IMR-90 (cell line): Measurements from ENCODE around the gene NPBWR2. TPM values are rescaled to one million over a fixed set of nuclear protein-coding genes. Genes with fewer than 3 reads are reported as not detected.

ENCODE experiments used
- ATAC-seq: fragments of 200-7000 bp; cut with Tn5 transposase; 2 replicates; pipeline ENCODE4 v1.9.1; 2020; ENCODE audit warnings: low read depth, mild to moderate bottlenecking, moderate library complexity
- BruUV-seq: library from RNA; stranded (reverse); fragments of 400-500 nt; replicated peaks from 2 replicates; lab custom pipeline; 2021; lab: Mats Ljungman, UMichigan
- CTCF ChIA-PET: fragments of 300-600 bp; formaldehyde crosslinking; extraction: SDS; loops from one replicate; lab custom pipeline; 2021; ENCODE audit warnings: antibody characterized with exemption; lab: Yijun Ruan, JAX
- POLR2A ChIA-PET: fragments of 300-600 bp; sonication (Branson Sonifier 250); formaldehyde crosslinking; loops from one replicate; lab custom pipeline; 2022; ENCODE audit warnings: antibody characterized with exemption; ENCODE audit not compliant: unreplicated experiment; lab: Charles Lee
- DNase-seq: peaks from one replicate; pipeline ENCODE4 v3.0.0; 2013
- H2AFZ ChIP-seq: replicated peaks from 2 replicates; pipeline ENCODE3; 2013; ENCODE audit warnings: low read length, mild to moderate bottlenecking; ENCODE audit not compliant: poor library complexity
- H2AK5ac ChIP-seq: 2 replicates; pipeline ENCODE4 v1.6.1; 2013; ENCODE audit warnings: low read depth, low read length, inconsistent platforms
- H2AK9ac ChIP-seq: replicated peaks from 2 replicates; pipeline ENCODE3; 2013; ENCODE audit warnings: mild to moderate bottlenecking, low read depth, low read length, moderate library complexity; ENCODE audit not compliant: poor library complexity
- H2BK120ac ChIP-seq: 2 replicates; pipeline ENCODE4 v1.6.1; 2013; ENCODE audit warnings: low read depth, low read length, inconsistent platforms
- H2BK15ac ChIP-seq: 3 replicates; pipeline ENCODE4 v1.6.1; 2013; ENCODE audit warnings: low read depth, low read length, inconsistent platforms
- H2BK20ac ChIP-seq: 2 replicates; pipeline ENCODE4 v1.6.1; 2013; ENCODE audit warnings: low read depth, mild to moderate bottlenecking, inconsistent platforms, low read length, moderate library complexity
- H2BK5ac ChIP-seq: 2 replicates; pipeline ENCODE4 v1.6.1; 2013; ENCODE audit warnings: mild to moderate bottlenecking, low read depth, low read length, inconsistent platforms; ENCODE audit not compliant: poor library complexity, severe bottlenecking
- H3K14ac ChIP-seq: replicated peaks from 2 replicates; pipeline ENCODE4 v1.6.1; 2013; ENCODE audit warnings: low read depth, low read length, inconsistent platforms
- H3K18ac ChIP-seq: 2 replicates; pipeline ENCODE4 v1.6.1; 2013; ENCODE audit warnings: low read depth, low read length, control low read depth
- H3K23ac ChIP-seq: 2 replicates; pipeline ENCODE4 v1.6.1; 2013; ENCODE audit warnings: low read depth, low read length, inconsistent platforms
- H3K27ac ChIP-seq: 2 replicates; pipeline ENCODE4 v1.5.1; 2013; ENCODE audit warnings: mild to moderate bottlenecking, control low read depth, low read length; ENCODE audit not compliant: insufficient read depth
- H3K27me3 ChIP-seq: 2 replicates; pipeline ENCODE4 v1.6.1; 2013; ENCODE audit warnings: low read length; ENCODE audit not compliant: control insufficient read depth, insufficient read depth
- H3K36me3 ChIP-seq: 2 replicates; pipeline ENCODE4 v1.6.1; 2013; ENCODE audit warnings: low read length, mixed read lengths; ENCODE audit not compliant: control insufficient read depth, insufficient read depth
- H3K4ac ChIP-seq: 2 replicates; pipeline ENCODE4 v1.6.1; 2013; ENCODE audit warnings: low read depth, low read length, inconsistent platforms
- H3K4me1 ChIP-seq: 2 replicates; pipeline ENCODE4 v1.6.1; 2013; ENCODE audit warnings: low read length, mixed read lengths; ENCODE audit not compliant: control insufficient read depth, insufficient read depth
- H3K4me2 ChIP-seq: 2 replicates; pipeline ENCODE4 v1.6.1; 2013; ENCODE audit warnings: low read depth, mild to moderate bottlenecking, control low read depth, low read length, moderate library complexity
- H3K4me3 ChIP-seq: 2 replicates; pipeline ENCODE4 v1.5.1; 2013; ENCODE audit warnings: low read depth, mild to moderate bottlenecking, control low read depth, low read length, moderate library complexity; ENCODE audit not compliant: insufficient read depth
- H3K56ac ChIP-seq: 2 replicates; pipeline ENCODE4 v1.6.1; 2013; ENCODE audit warnings: low read length, inconsistent platforms; ENCODE audit not compliant: insufficient read depth; ENCODE audit errors: extremely low read depth
- H3K79me1 ChIP-seq, 2 experiments: 2 replicates each; pipeline ENCODE4 v1.6.1; 2013; ENCODE audit warnings: low read length in 2 of 2, inconsistent platforms in 1 of 2, low read depth in 1 of 2
- H3K9ac ChIP-seq: 2 replicates; pipeline ENCODE4 v1.6.1; 2013; ENCODE audit warnings: low read depth, low read length, control low read depth
- H3K9me1 ChIP-seq: 2 replicates; pipeline ENCODE4 v1.6.1; 2013; ENCODE audit warnings: low read length, inconsistent platforms; ENCODE audit not compliant: insufficient read depth
- H3K9me3 ChIP-seq: 2 replicates; pipeline ENCODE4 v1.6.1; 2013; ENCODE audit warnings: low read length; ENCODE audit not compliant: control insufficient read depth, insufficient read depth
- H4K20me1 ChIP-seq: 2 replicates; pipeline ENCODE4 v1.6.1; 2013; ENCODE audit warnings: low read length, inconsistent platforms; ENCODE audit not compliant: insufficient read depth
- H4K5ac ChIP-seq: 2 replicates; pipeline ENCODE4 v1.6.1; 2013; ENCODE audit warnings: mild to moderate bottlenecking, low read depth, low read length, control low read depth
- H4K8ac ChIP-seq, 2 experiments: 2 replicates each; pipeline ENCODE4 v1.6.1; 2013; ENCODE audit warnings: low read depth in 2 of 2, low read length in 2 of 2, control low read depth in 1 of 2, inconsistent platforms in 1 of 2
- H4K91ac ChIP-seq: 2 replicates; pipeline ENCODE4 v1.6.1; 2013; ENCODE audit warnings: low read depth, low read length, inconsistent platforms; ENCODE audit not compliant: insufficient read depth
- CTCF ChIP-seq: conservative IDR thresholded peaks from 2 replicates; pipeline ENCODE4 v1.5.1; 2012; ENCODE audit warnings: mild to moderate bottlenecking, low read depth, low read length, improper control_type of control experiment
- FOS ChIP-seq: fragments of 150-350 bp; IDR thresholded peaks from 2 replicates; pipeline ENCODE4 v1.6.1; 2016; ENCODE audit warnings: low read depth, low read length
- RAD21 ChIP-seq: IDR thresholded peaks from 2 replicates; pipeline ENCODE4 v1.6.1; 2012; ENCODE audit warnings: low read length, improper control_type of control experiment
- SMC3 ChIP-seq: fragments of 150-350 bp; IDR thresholded peaks from 2 replicates; pipeline ENCODE4 v1.6.1; 2016; ENCODE audit warnings: low read depth, mild to moderate bottlenecking, antibody characterized with exemption, low read length, moderate library complexity
- WGBS, 2 experiments: methylation state at CpG; one replicate each; pipeline versions ENCODE4 v1.1.5 to v1.1.7; 2013; ENCODE audit warnings: missing lambda C conversion rate in 2 of 2; ENCODE audit not compliant: insufficient read length in 1 of 2; ENCODE audit errors: extremely low coverage in 2 of 2; 5-methylcytosine and 5-hydroxymethylcytosine counted together
- dilution Hi-C: fragments of 300-500 bp; cut with HindIII; formaldehyde crosslinking; loops from one replicate; pipeline ENCODE4 v1.14.3; 2018; ENCODE audit warnings: low sequenced_read_pairs; ENCODE audit not compliant: unreplicated experiment
- in situ Hi-C: fragments of 300-500 bp; cut with MboI; formaldehyde crosslinking; loops from 3 replicates; pipeline ENCODE4 v1.14.3; 2019; ENCODE audit warnings: low sequenced_read_pairs, inconsistent platforms, mixed read lengths
- intact Hi-C: fragments of 100-400 bp; cut with micrococcal nuclease; formaldehyde crosslinking; loops from 2 replicates; pipeline ENCODE4 v1.10.0; 2022
- polyA plus RNA-seq, 3 experiments: library from polyadenylated mRNA; depleted of rRNA; stranded (reverse); fragments of >200 nt; gene quantifications; 2 replicates each; pipeline ENCODE4 v1.2.3, GENCODE V29; 2012; ENCODE audit warnings: low replicate concordance in 1 of 3
- total RNA-seq: library from RNA; depleted of rRNA; stranded (reverse); fragments of >200 nt; gene quantifications from 2 replicates; pipeline ENCODE4 v1.2.3, GENCODE V29; 2012

NPBWR2 gene
- total and polyA plus RNA-seq, 2 of the 4 experiments (the other 2 are of a cell fraction), result not detected

DNA sequence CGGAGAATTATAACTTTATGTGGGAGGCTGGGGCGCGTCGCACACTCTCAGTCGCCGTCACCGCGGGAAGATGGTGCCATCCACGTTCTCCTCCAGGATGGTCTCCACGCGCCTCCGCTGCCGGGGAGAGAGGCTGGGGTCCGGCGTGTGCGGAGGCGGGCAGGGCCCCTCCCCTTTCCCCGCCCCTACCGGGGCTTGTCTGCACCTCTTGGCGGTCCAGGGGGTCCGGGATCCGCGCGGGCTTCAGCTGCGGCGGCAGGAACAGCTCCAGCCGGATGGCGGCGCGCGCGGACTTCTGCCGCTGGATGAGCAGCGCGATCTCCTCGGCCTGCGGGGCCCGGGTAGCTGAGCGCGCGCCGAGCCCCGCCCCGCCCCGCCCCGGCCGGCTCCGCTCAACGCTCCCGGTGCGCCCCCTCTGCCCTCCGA is 24.0 kb downstream of the NPBWR2 start:
- no peak overlapping the region for H2BK15ac ChIP-seq
- WGBS, 2 experiments, result 2% methylated on average over 7 of the region's 52 CpGs; no CpG with 5 or more reads in 1 of the 2 experiments
- no peak overlapping the region for H3K14ac ChIP-seq
- no peak overlapping the region for H4K8ac ChIP-seq
- peaks cover 3 to 7% of the 10 kb centered on the region in 2 experiments; a peak in 3 of 4 replicates for H3K79me1 ChIP-seq
- H3K9me1 ChIP-seq, result no peaks in the 10 kb centered on the region
- H3K9ac ChIP-seq, result no peak overlapping the region
- H3K56ac ChIP-seq, result no peak overlapping the region
- peaks cover 13% of the 10 kb centered on the region for H3K4me1 ChIP-seq
- H2AK5ac ChIP-seq, result no peak overlapping the region
- no peak overlapping the region for H3K18ac ChIP-seq
- H2BK5ac ChIP-seq, result no peak overlapping the region
- H4K5ac ChIP-seq, result no peak overlapping the region
- no peak overlapping the region for H2BK20ac ChIP-seq
- H2AFZ ChIP-seq, result peak overlapping the region; percentile 95
- TF ChIP-seq RAD21 (peak; percentile 59), FOS (no peak), SMC3 (peak; percentile 32; the same call in 1 of the 2 replicates), CTCF (peak; percentile 64)
- no peak overlapping the region for H2AK9ac ChIP-seq
- peak overlapping the region; percentile 81 for H3K4me2 ChIP-seq
- ChIA-PET POLR2A (no interaction called here), CTCF (interaction anchor here (0.6 to 1.3 kb wide), 5 partner anchors 26 to 178 kb away, joined by 3 to 6 read pairs (median 4); no protein-coding TSS in a partner anchor)
- no peak overlapping the region for H3K23ac ChIP-seq
- ATAC-seq (peak; percentile 53), DNase-seq (peak; percentile 67)
- H3K27ac ChIP-seq, result no peak overlapping the region
- intact Hi-C loops, result loop anchor here (1.0 kb wide), 1 partner anchor 37 kb away; no protein-coding TSS in a partner anchor
- no TSS peak for BruUV-seq
- dilution Hi-C loops, result no loop called here
- peaks cover 50% of the 10 kb centered on the region for H3K27me3 ChIP-seq
- no peak overlapping the region for H2BK120ac ChIP-seq
- peaks cover 15% of the 10 kb centered on the region for H4K20me1 ChIP-seq
- no peaks in the 10 kb centered on the region for H3K36me3 ChIP-seq
- peaks cover 8% of the 10 kb centered on the region; the same call in 1 of the 2 replicates for H3K9me3 ChIP-seq
- H4K91ac ChIP-seq, result no peak overlapping the region
- peak overlapping the region; percentile 63 for H3K4me3 ChIP-seq
- H3K4ac ChIP-seq, result no peak overlapping the region
- in situ Hi-C loops, result no loop called here
